Uterus (tissue), 2 donors: ENCODE results near the gene SSR1.

Experiments used
- CTCF ChIP-seq, 4 experiments: fragments of 200-600 bp in 2 of 4; fragments of 450-650 bp in 2 of 4; sonication (generic) in 2 of 4; IDR thresholded peaks; one replicate each; pipeline ENCODE4 v1.5.1; 2016 to 2019; ENCODE audit warnings: antibody characterized with exemption in 4 of 4, mild to moderate bottlenecking in 2 of 4, moderate library complexity in 1 of 4
- POLR2A ChIP-seq, 2 donors: fragments of 450-650 bp; IDR thresholded peaks; one replicate each; pipeline ENCODE4 v1.6.1; 2016; ENCODE audit warnings: antibody characterized with exemption in 2 of 2, mild to moderate bottlenecking in 1 of 2, moderate library complexity in 1 of 2

- TF ChIP-seq CTCF (IDR thresholded peaks at IDR 0.05) (no peak), POLR2A (IDR thresholded peaks at IDR 0.05) (no peak)
Observed at GRCh38 chr6:7218406-7218988, 94.5 kb downstream of the SSR1 start.
